Lower leg skin (tissue), 3 donors: ENCODE data around the gene MRPL10.

Experiments used
- CTCF ChIP-seq, 3 donors: fragments of 450-650 bp; IDR thresholded peaks; one replicate each; pipeline ENCODE4 v1.5.1; 2016; ENCODE audit warnings: antibody characterized with exemption in 3 of 3, mild to moderate bottlenecking in 3 of 3, moderate library complexity in 2 of 3
- POLR2A ChIP-seq, 2 donors: fragments of 450-650 bp; IDR thresholded peaks; one replicate each; pipeline ENCODE4 v1.6.1; 2016 to 2017; ENCODE audit warnings: antibody characterized with exemption in 2 of 2, mild to moderate bottlenecking in 1 of 2, moderate library complexity in 1 of 2

- TF ChIP-seq CTCF (IDR thresholded peaks at IDR 0.05) = no peak
- TF ChIP-seq POLR2A (IDR thresholded peaks at IDR 0.05) = no peak
Measured at GRCh38 chr17:47852113-47852949, 21.0 kb upstream of the MRPL10 start.
